Activated CD8-positive, alpha-beta T cell treated with anti-CD3 and anti-CD28 coated beads for 36 hours (primary cell): Measurements from ENCODE around the gene BMPER. TPM values are rescaled to one million over a fixed set of nuclear protein-coding genes. Genes with fewer than 3 reads are reported as not detected.

ENCODE experiments used
- ATAC-seq: fragments of 200-7000 bp; cut with Tn5 transposase; one replicate; pipeline ENCODE4 v1.10.0; 2021; ENCODE audit warnings: mild to moderate bottlenecking, moderate library complexity
- CTCF ChIA-PET: fragments of 350-600 bp; sonication (Branson Sonifier 250); formaldehyde crosslinking; loops from one replicate; lab custom pipeline; 2021; ENCODE audit warnings: antibody characterized with exemption; lab: Charles Lee
- POLR2A ChIA-PET: fragments of 350-600 bp; sonication (Branson Sonifier 250); formaldehyde crosslinking; loops from one replicate; lab custom pipeline; 2021; ENCODE audit warnings: antibody characterized with exemption; lab: Charles Lee
- DNase-seq: peaks from one replicate; pipeline ENCODE4 v3.0.0-alpha.2; 2020
- H3K27ac Mint-ChIP-seq: one replicate; pipeline ENCODE4 v1.8.0; 2021; ENCODE audit warnings: mild to moderate bottlenecking, mixed read lengths
- H3K27me3 Mint-ChIP-seq: one replicate; pipeline ENCODE4 v1.8.0; 2021; ENCODE audit warnings: mixed read lengths
- H3K36me3 Mint-ChIP-seq: one replicate; pipeline ENCODE4 v1.8.0; 2021; ENCODE audit warnings: low read depth, mixed read lengths
- H3K4me1 Mint-ChIP-seq: one replicate; pipeline ENCODE4 v1.8.0; 2021; ENCODE audit warnings: low read depth, mixed read lengths
- H3K4me3 Mint-ChIP-seq: one replicate; pipeline ENCODE4 v1.8.0; 2021; ENCODE audit warnings: mild to moderate bottlenecking, moderate library complexity, mixed read lengths
- H3K9me3 Mint-ChIP-seq: one replicate; pipeline ENCODE4 v1.8.0; 2021; ENCODE audit warnings: mixed read lengths
- CTCF ChIP-seq: fragments of 200-600 bp; IDR thresholded peaks from one replicate; pipeline ENCODE4 v1.8.0; 2022; ENCODE audit warnings: antibody characterized with exemption, mild to moderate bottlenecking
- intact Hi-C: fragments of 100-400 bp; cut with micrococcal nuclease; formaldehyde crosslinking; loops from one replicate; pipeline ENCODE4 v1.10.0; 2022
- total RNA-seq, 2 experiments: library from RNA; stranded (reverse); gene quantifications; one replicate each; pipeline ENCODE4 v1.2.3, GENCODE V29; 2021

The BMPER gene
- total RNA-seq, 2 experiments from 2014 or later = not detected

- no peak overlapping the region for H3K27ac Mint-ChIP-seq
- ATAC-seq (no peak), DNase-seq (no peak)
- intact Hi-C loops = no loop called here
- no peak overlapping the region for H3K4me3 Mint-ChIP-seq
- H3K9me3 Mint-ChIP-seq = no peaks in the 10 kb centered on the region
- peaks cover 11% of the 10 kb centered on the region for H3K27me3 Mint-ChIP-seq
- TF ChIP-seq CTCF = no peak
- H3K4me1 Mint-ChIP-seq = no peaks in the 10 kb centered on the region
- CTCF ChIA-PET = interaction anchor here (4.5 kb wide), 1 partner anchor 13 kb away, joined by 16 read pairs; no protein-coding TSS in a partner anchor
- POLR2A ChIA-PET = no interaction called here
- no peaks in the 10 kb centered on the region for H3K36me3 Mint-ChIP-seq
Observed at GRCh38 chr7:33882950-33883670, 22.2 kb upstream of the BMPER start.

GRCh38 chr7:33883671-33883965, 21.7 kb upstream of the BMPER start:
- TF ChIP-seq CTCF = no peak
- Mint-ChIP-seq H3K27me3 (peaks cover 11% of the 10 kb centered on the region), H3K36me3 (no peaks in the 10 kb centered on the region), H3K9me3 (no peaks in the 10 kb centered on the region), H3K4me3 (no peak overlapping the region), H3K27ac (no peak overlapping the region), H3K4me1 (no peaks in the 10 kb centered on the region)
- ATAC-seq = no peak
- no peak for DNase-seq
- intact Hi-C loops = no loop called here
- ChIA-PET CTCF (interaction anchor here (4.5 kb wide), 1 partner anchor 12 kb away, joined by 16 read pairs; no protein-coding TSS in a partner anchor), POLR2A (no interaction called here)

- Mint-ChIP-seq H3K4me3 (no peak overlapping the region), H3K27me3 (peaks cover 13% of the 10 kb centered on the region), H3K27ac (no peak overlapping the region), H3K36me3 (no peaks in the 10 kb centered on the region), H3K4me1 (no peaks in the 10 kb centered on the region), H3K9me3 (no peaks in the 10 kb centered on the region)
- DNase-seq (no peak), ATAC-seq (no peak)
- no peak for TF ChIP-seq CTCF
- intact Hi-C loops = no loop called here
- ChIA-PET POLR2A (interaction anchor here (1.0 kb wide), 1 partner anchor 14 kb away, joined by 3 read pairs; no protein-coding TSS in a partner anchor), CTCF (interaction anchor here (4.5 kb wide), 1 partner anchor 10 kb away, joined by 16 read pairs; no protein-coding TSS in a partner anchor)
Observed at GRCh38 chr7:33885290-33886148, 19.8 kb upstream of the BMPER start.

GRCh38 chr7:33886149-33886623, 19.2 kb upstream of the BMPER start:
- Mint-ChIP-seq H3K4me1 (no peaks in the 10 kb centered on the region), H3K27me3 (peaks cover 13% of the 10 kb centered on the region), H3K36me3 (no peaks in the 10 kb centered on the region), H3K27ac (no peak overlapping the region), H3K4me3 (no peak overlapping the region), H3K9me3 (no peaks in the 10 kb centered on the region)
- intact Hi-C loops = no loop called here
- no peak for TF ChIP-seq CTCF
- ChIA-PET CTCF (interaction anchor here (4.5 kb wide), 1 partner anchor 10 kb away, joined by 16 read pairs; no protein-coding TSS in a partner anchor), POLR2A (interaction anchor here (1.0 kb wide), 1 partner anchor 14 kb away, joined by 3 read pairs; no protein-coding TSS in a partner anchor)
- ATAC-seq = no peak
- peak; percentile 12 for DNase-seq
